Neural progenitor cell (in vitro differentiated cells): ENCODE data around the gene C10orf71. TPM values are rescaled to one million over a fixed set of nuclear protein-coding genes. Genes with fewer than 3 reads are reported as not detected.

ENCODE experiments used
- DNase-seq: peaks from one replicate; pipeline ENCODE4 v3.0.0-alpha.2; 2016; ENCODE audit warnings: low spot score
- H2AFZ ChIP-seq: fragments of 200-600 bp; sonication (generic); replicated peaks from 2 replicates; pipeline ENCODE4 v1.6.1; 2016; ENCODE audit warnings: antibody characterized with exemption
- H3F3A ChIP-seq: fragments of 200-600 bp; sonication (generic); 2 replicates; pipeline ENCODE4 v1.6.1; 2016; ENCODE audit warnings: antibody characterized with exemption, low read depth
- H3K27ac ChIP-seq: fragments of 200-600 bp; sonication (generic); 2 replicates; pipeline ENCODE4 v1.5.1; 2016; ENCODE audit warnings: mild to moderate bottlenecking
- H3K27me3 ChIP-seq: fragments of 200-600 bp; sonication (generic); 2 replicates; pipeline ENCODE4 v1.6.1; 2016; ENCODE audit warnings: mild to moderate bottlenecking, moderate library complexity
- H3K36me3 ChIP-seq: fragments of 200-600 bp; sonication (generic); 2 replicates; pipeline ENCODE4 v1.5.1; 2016
- H3K4me1 ChIP-seq: fragments of 200-600 bp; sonication (generic); 2 replicates; pipeline ENCODE4 v1.6.1; 2016; ENCODE audit warnings: mixed run types
- H3K4me2 ChIP-seq: fragments of 200-600 bp; sonication (generic); 2 replicates; pipeline ENCODE4 v1.6.1; 2016
- H3K4me3 ChIP-seq: fragments of 200-600 bp; sonication (generic); 2 replicates; pipeline ENCODE4 v1.5.1; 2016
- H3K79me2 ChIP-seq: fragments of 200-600 bp; sonication (generic); 2 replicates; pipeline ENCODE4 v1.6.1; 2016; ENCODE audit warnings: low read depth
- H3K9ac ChIP-seq: fragments of 200-600 bp; sonication (generic); 2 replicates; pipeline ENCODE4 v1.6.1; 2016
- H3K9me3 ChIP-seq: fragments of 200-600 bp; sonication (generic); 2 replicates; pipeline ENCODE4 v1.5.1; 2016; ENCODE audit warnings: low read depth
- H4K20me1 ChIP-seq: fragments of 200-600 bp; sonication (generic); 2 replicates; pipeline ENCODE4 v1.6.1; 2016; ENCODE audit warnings: low read depth
- H3K27ac Mint-ChIP-seq: 3 replicates; pipeline ENCODE4 v1.8.0; 2021; ENCODE audit warnings: mixed read lengths
- H3K27me3 Mint-ChIP-seq: 2 replicates; pipeline ENCODE4 v1.8.0; 2022; ENCODE audit warnings: low read depth, mild to moderate bottlenecking, inconsistent platforms, moderate library complexity, mixed read lengths; ENCODE audit not compliant: insufficient read depth
- H3K36me3 Mint-ChIP-seq: 3 replicates; pipeline ENCODE4 v1.8.0; 2021; ENCODE audit warnings: mixed read lengths
- H3K4me1 Mint-ChIP-seq: 3 replicates; pipeline ENCODE4 v1.8.0; 2021; ENCODE audit warnings: mixed read lengths
- H3K4me3 Mint-ChIP-seq: 3 replicates; pipeline ENCODE4 v1.8.0; 2021; ENCODE audit warnings: mild to moderate bottlenecking, moderate library complexity, mixed read lengths
- H3K9me3 Mint-ChIP-seq: 3 replicates; pipeline ENCODE4 v1.8.0; 2020; ENCODE audit warnings: mixed read lengths
- EZH2 ChIP-seq: fragments of 200-600 bp; sonication (generic); IDR thresholded peaks from 2 replicates; pipeline ENCODE4 v1.6.1; 2017; ENCODE audit warnings: antibody characterized with exemption, mild to moderate bottlenecking, moderate library complexity
- EZH2phosphoT487 ChIP-seq: fragments of 200-600 bp; sonication (generic); IDR thresholded peaks from 2 replicates; pipeline ENCODE4 v1.6.1; 2017; ENCODE audit warnings: antibody characterized with exemption
- total RNA-seq: library from RNA; depleted of rRNA; stranded (reverse); fragments of >200 nt; gene quantifications from 2 replicates; pipeline ENCODE4 v1.2.3, GENCODE V29; 2015; ENCODE audit warnings: low replicate concordance
- TF ChIP-seq, protein P1 (sequence below): fragments of 200-600 bp; sonication (generic); IDR thresholded peaks from 2 replicates; pipeline ENCODE4 v1.5.1; 2017; ENCODE audit warnings: antibody characterized with exemption, mild to moderate bottlenecking

Gene C10orf71
- total RNA-seq, 1 donor from 2014 or later, result not detected

DNA sequence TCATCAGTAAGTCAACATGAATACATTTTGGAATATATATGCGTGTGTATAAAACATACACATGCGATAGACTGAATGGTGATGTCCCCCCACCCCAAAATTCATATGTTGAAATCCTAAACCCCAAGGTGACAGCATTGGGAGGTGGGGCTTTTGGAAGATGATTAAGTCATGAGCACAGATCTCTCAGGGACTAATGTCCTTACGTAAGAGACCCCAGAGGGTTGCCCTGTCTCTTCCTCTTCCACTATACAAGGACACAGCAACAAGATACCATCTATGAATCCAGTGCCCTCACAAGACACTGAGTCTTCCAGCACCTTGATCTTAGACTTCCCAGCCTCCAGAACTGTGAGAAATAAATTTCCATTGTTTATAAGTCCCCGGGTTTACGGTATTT lies 74.4 kb downstream of the C10orf71 start:
- TF ChIP-seq EZH2phosphoT487 (no peak), EZH2 (no peak)
- TF ChIP-seq, protein P1, sequence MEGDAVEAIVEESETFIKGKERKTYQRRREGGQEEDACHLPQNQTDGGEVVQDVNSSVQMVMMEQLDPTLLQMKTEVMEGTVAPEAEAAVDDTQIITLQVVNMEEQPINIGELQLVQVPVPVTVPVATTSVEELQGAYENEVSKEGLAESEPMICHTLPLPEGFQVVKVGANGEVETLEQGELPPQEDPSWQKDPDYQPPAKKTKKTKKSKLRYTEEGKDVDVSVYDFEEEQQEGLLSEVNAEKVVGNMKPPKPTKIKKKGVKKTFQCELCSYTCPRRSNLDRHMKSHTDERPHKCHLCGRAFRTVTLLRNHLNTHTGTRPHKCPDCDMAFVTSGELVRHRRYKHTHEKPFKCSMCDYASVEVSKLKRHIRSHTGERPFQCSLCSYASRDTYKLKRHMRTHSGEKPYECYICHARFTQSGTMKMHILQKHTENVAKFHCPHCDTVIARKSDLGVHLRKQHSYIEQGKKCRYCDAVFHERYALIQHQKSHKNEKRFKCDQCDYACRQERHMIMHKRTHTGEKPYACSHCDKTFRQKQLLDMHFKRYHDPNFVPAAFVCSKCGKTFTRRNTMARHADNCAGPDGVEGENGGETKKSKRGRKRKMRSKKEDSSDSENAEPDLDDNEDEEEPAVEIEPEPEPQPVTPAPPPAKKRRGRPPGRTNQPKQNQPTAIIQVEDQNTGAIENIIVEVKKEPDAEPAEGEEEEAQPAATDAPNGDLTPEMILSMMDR, result no peak

DNA sequence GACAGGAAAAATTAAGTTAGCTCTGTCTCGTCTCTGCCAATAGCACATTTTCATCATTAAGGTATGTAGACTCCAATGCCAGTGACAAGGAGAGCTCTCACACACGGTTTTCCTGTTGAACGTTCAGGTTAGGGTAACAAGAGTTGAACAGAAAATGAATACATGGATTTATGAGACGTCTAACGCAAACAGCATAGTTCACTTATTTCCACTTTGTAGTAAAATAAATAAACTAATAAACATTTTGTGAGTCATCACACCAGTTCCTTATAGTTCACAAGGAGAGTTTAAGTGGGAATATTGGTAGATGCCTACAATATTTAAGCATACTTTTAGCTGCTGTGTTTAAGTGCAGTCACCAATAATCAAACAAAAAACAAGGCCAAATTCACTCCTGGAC lies 75.8 kb downstream of the C10orf71 start:
- TF ChIP-seq, protein P1, result no peak
- TF ChIP-seq EZH2phosphoT487, result no peak
- no peak for TF ChIP-seq EZH2
- H3K27me3 ChIP-seq, result no peaks in the 10 kb centered on the region
- Mint-ChIP-seq H3K4me1 (no peaks in the 10 kb centered on the region), H3K36me3 (no peaks in the 10 kb centered on the region), H3K27me3 (peaks cover 5% of the 10 kb centered on the region), H3K4me3 (no peak overlapping the region), H3K9me3 (no peaks in the 10 kb centered on the region), H3K27ac (no peak overlapping the region)
- H3K4me2 ChIP-seq, result no peak overlapping the region
- H3K9ac ChIP-seq, result no peak overlapping the region
- H2AFZ ChIP-seq, result no peak overlapping the region
- H3F3A ChIP-seq, result no peaks in the 10 kb centered on the region
- H3K27ac ChIP-seq, result no peak overlapping the region
- DNase-seq, result no peak
- no peak overlapping the region for H3K4me3 ChIP-seq
- H3K36me3 ChIP-seq, result no peaks in the 10 kb centered on the region
- H3K9me3 ChIP-seq, result no peaks in the 10 kb centered on the region
- H3K79me2 ChIP-seq, result no peaks in the 10 kb centered on the region
- no peaks in the 10 kb centered on the region for H4K20me1 ChIP-seq
- no peaks in the 10 kb centered on the region for H3K4me1 ChIP-seq

More for the DNA sequence above, 74.4 kb downstream of the C10orf71 start:
- Histone ChIP-seq H2AFZ (no peak overlapping the region), H3K9me3 (no peaks in the 10 kb centered on the region), H3K4me2 (no peak overlapping the region), H3F3A (no peaks in the 10 kb centered on the region), H3K9ac (no peak overlapping the region), H3K4me3 (no peak overlapping the region), H3K36me3 (no peaks in the 10 kb centered on the region), H3K27ac (no peak overlapping the region), H3K4me1 (no peaks in the 10 kb centered on the region), H3K79me2 (no peaks in the 10 kb centered on the region), H4K20me1 (no peaks in the 10 kb centered on the region), H3K27me3 (no peaks in the 10 kb centered on the region)
- H3K27ac Mint-ChIP-seq, result no peak overlapping the region
- no peak overlapping the region for H3K4me3 Mint-ChIP-seq
- no peaks in the 10 kb centered on the region for H3K4me1 Mint-ChIP-seq
- no peak for DNase-seq
- H3K36me3 Mint-ChIP-seq, result no peaks in the 10 kb centered on the region
- H3K27me3 Mint-ChIP-seq, result peaks cover 5% of the 10 kb centered on the region
- H3K9me3 Mint-ChIP-seq, result no peaks in the 10 kb centered on the region

DNA sequence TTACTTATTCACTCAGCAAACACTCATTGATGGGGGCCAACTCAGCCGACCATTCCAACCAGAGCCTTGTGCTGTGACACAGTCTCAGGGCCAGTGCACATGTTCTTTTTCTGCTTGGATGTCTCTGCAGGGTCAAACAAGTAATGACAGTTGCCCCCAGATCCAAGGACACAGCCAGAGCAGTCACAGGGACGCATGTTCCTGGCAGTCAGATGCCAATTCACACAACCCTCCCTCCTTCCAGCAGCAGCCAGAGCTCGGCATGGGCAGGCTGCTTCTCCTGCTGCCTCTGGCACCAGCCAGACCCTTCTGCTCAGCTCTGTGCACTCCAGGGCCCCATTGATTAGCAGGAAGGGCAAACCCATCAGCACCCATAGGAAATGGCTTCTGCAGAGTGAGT lies 76.6 kb downstream of the C10orf71 start:
- Histone ChIP-seq H4K20me1 (no peaks in the 10 kb centered on the region), H3K4me2 (no peak overlapping the region), H3K79me2 (no peaks in the 10 kb centered on the region), H3K9me3 (no peaks in the 10 kb centered on the region), H3K9ac (no peak overlapping the region), H3K4me1 (no peaks in the 10 kb centered on the region), H3K27ac (no peak overlapping the region), H3F3A (no peaks in the 10 kb centered on the region), H3K36me3 (no peaks in the 10 kb centered on the region), H2AFZ (no peak overlapping the region), H3K27me3 (no peaks in the 10 kb centered on the region), H3K4me3 (no peak overlapping the region)
- DNase-seq, result no peak
- no peak overlapping the region for H3K4me3 Mint-ChIP-seq
- H3K27me3 Mint-ChIP-seq, result peaks cover 10% of the 10 kb centered on the region
- H3K36me3 Mint-ChIP-seq, result no peaks in the 10 kb centered on the region
- TF ChIP-seq, protein P1, result no peak
- TF ChIP-seq EZH2phosphoT487 (no peak), EZH2 (no peak)
- H3K9me3 Mint-ChIP-seq, result no peaks in the 10 kb centered on the region
- no peaks in the 10 kb centered on the region for H3K4me1 Mint-ChIP-seq
- H3K27ac Mint-ChIP-seq, result no peak overlapping the region

Other genes starting within 250 kb of the C10orf71 start
- gene VSTM4, start 183.6 kb upstream of the C10orf71 start, total RNA-seq, result 0.92 and 1.2 TPM in 2 replicates
- not detected in 2 replicates for gene FAM170B, start 165.1 kb upstream of the C10orf71 start, total RNA-seq
- not detected in 2 replicates for gene TMEM273, start 110.8 kb upstream of the C10orf71 start, total RNA-seq
- not detected in 2 replicates for gene DRGX, start 96.9 kb downstream of the C10orf71 start, total RNA-seq
- gene ERCC6, start 240.0 kb downstream of the C10orf71 start, total RNA-seq, result 8.5 and 10.5 TPM in 2 replicates